ENCODE results near the gene CCNQ.

CCNQ gene

DNA sequence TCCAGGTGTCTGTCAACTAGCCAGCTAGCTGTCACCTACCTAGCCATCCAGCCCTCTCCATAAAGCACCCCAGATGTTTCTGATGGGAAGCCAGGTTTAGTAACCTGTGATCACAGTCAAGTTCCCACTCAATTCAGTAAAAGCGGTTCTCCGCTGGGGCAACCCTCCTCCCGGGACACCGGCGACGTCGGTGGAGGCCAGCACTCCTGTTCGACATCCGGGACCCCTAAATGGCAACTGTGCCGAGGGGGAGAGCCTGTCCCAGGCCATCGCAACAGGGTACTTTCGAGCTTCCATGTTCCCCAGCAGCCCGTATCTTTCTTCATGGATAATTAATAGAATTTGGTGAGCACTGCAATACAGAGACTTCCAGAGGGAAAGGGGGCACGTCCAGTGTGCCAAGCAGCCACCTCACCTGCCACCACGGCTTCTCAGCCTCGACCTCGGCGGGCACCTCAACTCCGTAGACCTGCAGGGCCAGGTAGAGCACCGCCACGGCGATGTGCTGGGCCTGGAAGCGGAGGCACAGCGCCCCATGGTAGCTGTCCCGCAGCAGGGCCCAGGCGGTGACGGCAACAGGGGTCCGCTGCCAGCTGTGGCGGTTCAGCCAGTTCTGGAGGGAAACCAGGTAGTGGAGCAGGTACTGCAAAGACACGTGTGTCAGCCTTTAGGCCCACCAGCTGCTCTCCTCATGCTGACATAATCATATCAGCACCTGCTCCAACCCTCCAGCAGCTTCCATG lies 6.7 kb downstream of the CCNQ start:
- H3K4me3 ChIP-seq (ENCODE audit: low read depth, low read length): no peak overlapping the region
- DNase-seq (ENCODE audit: low read depth): no peak
- TF ChIP-seq CTCF (IDR thresholded peaks at IDR 0.05; ENCODE audit: low read depth, low read length) (no peak), MYC (IDR thresholded peaks at IDR 0.05; ENCODE audit: low read depth, low read length) (no peak), POLR2A (IDR thresholded peaks at IDR 0.05; ENCODE audit: extremely low read depth, insufficient read length) (no peak)
- TF ChIP-seq, protein P1, sequence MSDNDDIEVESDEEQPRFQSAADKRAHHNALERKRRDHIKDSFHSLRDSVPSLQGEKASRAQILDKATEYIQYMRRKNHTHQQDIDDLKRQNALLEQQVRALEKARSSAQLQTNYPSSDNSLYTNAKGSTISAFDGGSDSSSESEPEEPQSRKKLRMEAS (IDR thresholded peaks at IDR 0.05; ENCODE audit: low read depth, low read length): no peak

GRCh38 chrX:153590961-153591956 lies 7.7 kb downstream of the CCNQ start:
- TF ChIP-seq POLR2A (IDR thresholded peaks at IDR 0.05; ENCODE audit: extremely low read depth, insufficient read length) (no peak), MYC (IDR thresholded peaks at IDR 0.05; ENCODE audit: low read depth, low read length) (no peak), CTCF (IDR thresholded peaks at IDR 0.05; ENCODE audit: low read depth, low read length) (no peak)
- TF ChIP-seq, protein P1 (IDR thresholded peaks at IDR 0.05; ENCODE audit: low read depth, low read length): no peak
- H3K4me3 ChIP-seq (ENCODE audit: low read depth, low read length): no peak overlapping the region
- no peak for DNase-seq (ENCODE audit: low read depth)

- DNase-seq (ENCODE audit: low read depth): no peak
- TF ChIP-seq, protein P1 (IDR thresholded peaks at IDR 0.05; ENCODE audit: low read depth, low read length): no peak
- no peak for TF ChIP-seq MYC (IDR thresholded peaks at IDR 0.05; ENCODE audit: low read depth, low read length)
- no peak for TF ChIP-seq POLR2A (IDR thresholded peaks at IDR 0.05; ENCODE audit: extremely low read depth, insufficient read length)
- no peak for TF ChIP-seq CTCF (IDR thresholded peaks at IDR 0.05; ENCODE audit: low read depth, low read length)
- no peak overlapping the region for H3K4me3 ChIP-seq (ENCODE audit: low read depth, low read length)
Measured at GRCh38 chrX:153588782-153589446, 10.0 kb downstream of the CCNQ start.

- no peak for DNase-seq (ENCODE audit: low read depth)
- TF ChIP-seq, protein P1 (IDR thresholded peaks at IDR 0.05; ENCODE audit: low read depth, low read length): no peak
- no peak for TF ChIP-seq CTCF (IDR thresholded peaks at IDR 0.05; ENCODE audit: low read depth, low read length)
- TF ChIP-seq POLR2A (IDR thresholded peaks at IDR 0.05; ENCODE audit: extremely low read depth, insufficient read length): no peak
- TF ChIP-seq MYC (IDR thresholded peaks at IDR 0.05; ENCODE audit: low read depth, low read length): no peak
- no peak overlapping the region for H3K4me3 ChIP-seq (ENCODE audit: low read depth, low read length)
Measured at GRCh38 chrX:153588021-153588781, 10.7 kb downstream of the CCNQ start.

DNA sequence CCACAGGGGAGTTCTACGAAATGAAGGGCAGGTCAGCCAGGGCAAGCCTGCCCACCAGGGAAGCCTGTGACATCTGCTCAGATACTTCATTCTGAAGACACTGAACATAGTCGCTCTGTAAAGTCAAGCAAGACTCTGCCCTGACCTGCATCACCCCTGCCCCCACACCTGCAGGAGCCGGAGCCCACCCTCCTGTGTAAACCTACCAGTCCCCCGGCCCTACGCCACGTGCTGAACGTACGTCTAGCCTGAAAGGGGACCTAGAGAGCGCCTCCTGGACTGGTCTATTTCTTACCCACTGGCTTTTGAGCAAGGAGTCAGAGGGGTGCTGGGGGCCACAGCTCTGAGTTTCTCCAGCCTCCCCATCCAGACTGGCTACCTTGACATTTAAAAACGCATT lies 11.6 kb downstream of the CCNQ start:
- no peak for DNase-seq (ENCODE audit: low read depth)
- no peak overlapping the region for H3K4me3 ChIP-seq (ENCODE audit: low read depth, low read length)
- TF ChIP-seq, protein P1 (IDR thresholded peaks at IDR 0.05; ENCODE audit: low read depth, low read length): no peak
- TF ChIP-seq CTCF (IDR thresholded peaks at IDR 0.05; ENCODE audit: low read depth, low read length): no peak
- no peak for TF ChIP-seq POLR2A (IDR thresholded peaks at IDR 0.05; ENCODE audit: extremely low read depth, insufficient read length)
- TF ChIP-seq MYC (IDR thresholded peaks at IDR 0.05; ENCODE audit: low read depth, low read length): no peak

Data from NB4 (cell line).